HG03378 (cell line): ENCODE results near the gene PDE4D.
"Not testable (repeated sequence)": the region's sequence is repeated elsewhere in the genome, so short reads cannot be mapped to it uniquely, and the experiment has no call there.

Source experiments
- ATAC-seq: cut with Tn5 transposase; IDR thresholded peaks from one replicate; pipeline ENCODE4 v1.9.1; 2021; ENCODE audit warnings: mild to moderate bottlenecking, moderate library complexity; ENCODE audit not compliant: unreplicated experiment

Gene PDE4D

DNA sequence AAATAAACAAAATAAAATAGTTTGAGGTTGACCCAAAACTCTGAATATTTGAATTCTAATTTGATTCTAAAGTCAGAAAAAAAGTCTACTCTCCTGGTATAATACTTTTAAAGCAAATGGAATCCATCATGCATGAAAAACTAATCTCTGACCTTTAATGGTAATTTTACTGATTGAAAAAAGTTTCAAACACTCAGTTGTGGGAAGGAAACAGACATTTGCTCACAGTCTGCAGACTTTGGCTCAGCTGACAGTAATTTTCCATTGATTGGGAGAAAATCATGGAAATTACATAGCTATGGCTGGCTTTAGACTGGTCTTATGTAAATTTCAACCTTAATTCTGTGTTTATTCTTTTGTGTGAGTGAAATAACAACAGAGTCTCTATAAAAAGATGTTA lies 574.3 kb downstream of the PDE4D start:
- ATAC-seq, result no peak

DNA sequence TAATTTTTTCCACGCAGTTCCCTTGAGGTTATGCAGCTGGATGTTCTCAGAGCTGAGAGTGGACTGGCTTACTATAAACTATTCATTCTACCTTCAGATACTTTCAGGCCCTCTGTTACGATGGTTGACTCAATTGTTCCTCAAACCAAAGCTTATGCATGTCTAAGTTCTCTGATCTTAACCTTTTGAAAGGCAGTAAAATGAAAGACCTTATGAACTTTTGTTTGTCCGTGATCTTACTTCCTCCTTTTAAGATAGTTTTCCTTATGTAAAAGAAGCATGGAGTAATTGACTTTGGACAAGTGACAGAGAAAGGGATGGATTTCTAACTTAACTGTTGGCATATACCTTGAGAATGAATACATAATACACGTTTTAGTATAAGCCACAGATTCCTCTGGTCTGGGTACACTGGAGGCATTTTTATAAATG lies 575.7 kb downstream of the PDE4D start:
- no peak for ATAC-seq

DNA sequence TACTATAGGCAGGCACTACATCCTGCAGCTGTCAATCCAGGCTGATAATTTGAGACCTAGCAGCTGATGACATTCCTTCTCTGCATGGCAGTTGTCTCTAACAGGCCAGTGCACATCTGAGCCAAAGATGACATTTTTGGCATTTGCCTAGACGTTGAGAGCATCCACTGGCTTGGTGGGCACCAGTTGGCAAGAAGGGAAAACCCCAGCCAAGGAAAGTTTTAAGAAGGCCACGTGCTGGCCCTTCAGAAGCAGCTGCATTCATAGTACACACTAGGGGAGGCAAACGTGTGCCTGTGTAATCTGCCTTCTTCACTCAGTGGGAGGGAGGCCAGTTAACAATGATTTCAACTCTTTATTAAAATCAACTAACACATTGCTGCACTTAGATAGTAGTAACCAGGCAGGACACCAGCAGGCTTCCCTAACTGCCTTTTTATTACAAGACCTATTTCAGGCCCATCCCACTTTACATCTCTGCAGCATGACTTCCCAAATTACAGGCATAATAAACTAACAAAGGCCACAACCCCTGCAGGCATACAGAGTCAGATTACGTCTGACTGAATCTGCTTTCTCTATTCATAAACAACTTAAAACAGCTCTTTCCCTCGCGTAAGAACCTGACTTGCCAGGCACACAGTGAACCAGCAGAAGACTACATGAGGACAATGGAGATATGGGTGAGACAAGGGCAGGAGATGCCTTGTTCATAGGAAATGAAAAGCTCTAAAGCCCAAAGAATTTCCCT lies 576.3 kb downstream of the PDE4D start:
- no peak for ATAC-seq

DNA sequence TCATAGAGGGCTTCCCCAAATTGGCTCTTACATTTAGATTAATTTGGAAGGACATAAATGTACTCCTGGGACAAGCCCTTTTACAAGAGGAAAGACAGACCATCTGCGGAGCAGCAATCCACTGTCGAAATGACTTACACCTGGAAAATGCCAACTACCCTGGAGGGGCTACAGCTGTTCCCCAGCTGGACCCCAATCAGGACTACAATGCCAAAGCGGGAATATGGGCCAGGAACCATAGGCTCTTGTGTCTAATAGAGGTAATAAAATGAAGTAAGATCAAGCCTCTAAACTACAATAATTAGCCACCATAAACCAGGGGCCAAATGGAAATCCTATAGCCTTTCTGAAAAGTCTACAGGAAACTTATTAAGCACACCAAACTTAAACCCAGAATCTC lies 581.3 kb downstream of the PDE4D start:
- ATAC-seq, result no peak

DNA sequence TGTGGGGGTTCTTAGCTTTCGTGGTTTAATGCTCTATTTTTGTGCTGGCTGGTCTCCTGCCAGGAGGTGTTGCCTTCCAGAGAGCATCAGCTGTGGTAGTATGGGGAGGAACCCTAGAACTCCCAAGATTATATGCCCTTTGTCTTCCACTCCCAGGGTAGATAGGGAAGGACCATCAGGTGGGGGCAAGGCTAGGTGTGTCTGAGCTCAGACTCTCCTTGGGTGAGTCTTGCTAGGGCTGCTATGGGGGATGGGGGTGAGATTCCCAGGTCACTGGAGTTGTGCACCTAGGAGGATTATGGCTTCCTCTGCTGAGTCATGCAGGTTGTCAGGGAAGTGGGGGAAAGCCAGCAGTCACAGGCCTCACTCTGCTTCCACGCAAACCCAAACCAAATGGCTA lies 584.8 kb downstream of the PDE4D start:
- not testable (repeated sequence) for ATAC-seq

DNA sequence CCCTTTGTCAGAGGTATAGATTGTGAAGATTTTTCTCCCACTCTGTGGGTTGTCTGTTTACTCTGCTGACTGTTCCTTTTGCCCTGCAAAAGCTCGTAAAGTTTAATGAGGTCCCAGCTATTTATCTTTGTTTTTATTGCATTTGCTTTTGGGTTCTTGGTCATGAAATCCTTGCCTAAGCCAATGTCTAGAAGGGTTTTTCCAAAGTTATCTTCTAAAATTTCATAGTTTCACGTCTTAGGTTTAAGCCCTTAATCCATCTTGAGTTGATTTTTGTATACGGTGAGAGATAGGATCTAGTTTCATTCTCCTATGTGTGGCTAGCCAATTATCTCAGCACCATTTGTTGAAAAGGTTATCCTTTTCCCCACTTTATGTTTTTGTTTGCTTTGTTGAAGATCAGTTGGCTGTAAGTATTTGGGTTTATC lies 590.2 kb downstream of the PDE4D start:
- ATAC-seq, result not testable (repeated sequence)

DNA sequence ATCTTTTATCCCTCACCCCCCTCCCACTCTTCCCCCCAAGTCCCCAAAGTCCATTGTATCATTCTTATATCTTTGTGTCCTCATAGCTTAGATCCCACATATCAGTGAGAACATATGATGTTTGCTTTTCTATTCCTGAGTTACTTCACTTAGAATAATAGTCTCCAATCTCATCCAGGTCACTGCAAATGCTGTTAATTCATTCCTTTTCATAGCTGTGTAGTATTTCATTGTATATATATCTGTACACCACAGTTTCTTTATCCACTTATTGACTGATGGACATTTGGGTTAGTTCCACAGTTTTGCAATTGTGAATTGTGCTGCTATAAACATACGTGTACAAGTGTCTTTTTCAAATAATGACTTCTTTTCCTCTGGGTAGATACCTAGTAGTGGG lies 591.0 kb downstream of the PDE4D start:
- not testable (repeated sequence) for ATAC-seq

DNA sequence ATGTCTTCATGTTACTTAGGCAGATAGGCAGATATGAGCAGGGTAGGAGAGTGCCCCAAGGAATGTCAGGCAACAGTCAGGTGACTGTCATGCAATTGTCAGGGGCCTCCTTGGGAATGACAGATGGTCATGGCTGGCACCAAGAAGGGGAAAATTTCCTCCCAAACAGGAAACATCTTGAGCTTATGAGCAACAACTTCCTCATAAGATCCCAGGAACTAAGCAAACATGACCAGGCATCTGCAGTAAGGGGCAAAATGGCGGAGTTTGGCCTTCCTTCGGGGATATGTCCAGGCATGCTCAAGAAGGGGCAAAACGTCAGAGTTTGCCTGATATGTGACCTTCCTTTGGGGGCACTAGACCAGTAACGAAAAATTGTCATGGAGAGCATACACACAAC lies 591.8 kb downstream of the PDE4D start:
- ATAC-seq, result no peak

DNA sequence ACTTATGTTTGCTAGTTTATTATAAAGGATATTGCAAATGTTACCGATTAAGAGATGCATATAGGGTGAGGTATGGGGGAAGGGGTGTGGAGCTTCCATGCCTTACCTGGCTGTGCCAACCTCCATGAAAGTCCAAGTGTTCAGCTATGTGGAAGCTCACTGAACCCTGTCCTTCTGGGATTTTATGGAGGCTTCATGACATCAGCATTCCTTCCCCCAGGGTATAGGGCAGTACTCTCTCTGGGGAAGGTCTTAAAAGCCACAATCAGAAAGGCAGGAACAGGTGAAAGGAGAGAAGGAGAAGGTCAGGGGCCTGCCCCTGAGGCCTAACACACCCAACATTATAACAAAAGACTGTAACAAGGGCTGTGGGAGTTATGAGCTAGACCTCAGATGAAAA lies 592.6 kb downstream of the PDE4D start:
- ATAC-seq, result no peak

DNA sequence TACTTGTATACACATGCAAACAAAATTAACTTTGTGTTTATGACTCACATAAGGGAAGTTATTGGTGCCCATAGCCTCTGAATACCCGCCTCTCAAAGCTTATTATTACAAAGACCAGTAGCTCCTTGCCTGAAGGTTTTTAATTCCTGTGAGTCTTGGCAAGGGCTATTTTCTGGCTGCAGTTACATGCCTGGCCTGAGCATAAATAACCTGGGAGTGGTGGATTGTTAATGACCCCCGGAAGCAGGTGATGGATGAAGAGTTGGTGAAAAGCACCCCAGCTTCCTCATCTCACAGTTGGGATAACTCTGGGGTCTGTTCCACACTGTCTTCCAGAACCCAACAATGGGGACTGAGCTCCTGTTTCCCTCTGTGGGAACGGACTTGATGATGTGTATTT lies 594.5 kb downstream of the PDE4D start:
- no peak for ATAC-seq

DNA sequence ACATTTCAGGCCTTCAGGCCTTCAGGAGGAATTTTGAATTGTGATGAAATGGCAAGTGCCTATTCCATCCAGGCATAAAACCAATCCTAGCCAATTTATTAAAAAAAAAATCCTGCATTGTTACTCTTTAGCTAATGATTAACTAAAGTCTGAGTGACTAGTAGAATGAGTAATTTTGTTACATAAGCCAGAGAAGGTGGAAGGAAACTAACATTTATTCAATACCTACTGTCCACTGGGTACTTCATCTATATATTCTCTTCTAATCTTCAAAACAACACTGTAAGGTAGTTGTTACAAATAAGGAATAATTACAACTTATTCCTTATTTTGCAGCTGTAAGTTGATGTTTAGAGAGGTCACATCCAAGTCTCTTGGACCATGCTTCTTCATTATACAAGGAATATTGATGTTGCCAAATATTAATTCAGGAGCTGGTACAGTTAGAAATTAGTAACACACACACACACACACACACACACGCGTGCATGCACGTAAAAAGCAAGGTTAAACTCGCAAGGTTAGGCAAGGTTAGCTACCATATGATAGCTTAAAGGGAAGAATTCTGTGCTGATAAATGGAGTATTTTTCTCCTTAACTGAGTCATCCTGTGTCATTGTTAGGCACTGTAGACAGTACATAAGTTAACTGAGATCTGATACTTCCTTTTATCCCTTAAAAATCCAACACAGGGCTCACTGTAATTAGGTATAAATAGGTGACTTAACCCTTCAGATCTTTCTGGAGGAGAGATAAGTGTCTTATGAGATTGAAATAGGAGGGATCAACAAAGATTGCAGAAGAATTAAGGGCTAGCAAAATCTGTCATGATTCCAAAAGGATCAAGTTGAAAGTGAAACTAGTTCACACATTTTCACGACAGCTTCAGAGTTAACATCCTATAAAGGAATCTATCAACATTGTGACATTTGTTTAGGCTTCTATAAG lies 596.9 kb downstream of the PDE4D start:
- ATAC-seq, result no peak

DNA sequence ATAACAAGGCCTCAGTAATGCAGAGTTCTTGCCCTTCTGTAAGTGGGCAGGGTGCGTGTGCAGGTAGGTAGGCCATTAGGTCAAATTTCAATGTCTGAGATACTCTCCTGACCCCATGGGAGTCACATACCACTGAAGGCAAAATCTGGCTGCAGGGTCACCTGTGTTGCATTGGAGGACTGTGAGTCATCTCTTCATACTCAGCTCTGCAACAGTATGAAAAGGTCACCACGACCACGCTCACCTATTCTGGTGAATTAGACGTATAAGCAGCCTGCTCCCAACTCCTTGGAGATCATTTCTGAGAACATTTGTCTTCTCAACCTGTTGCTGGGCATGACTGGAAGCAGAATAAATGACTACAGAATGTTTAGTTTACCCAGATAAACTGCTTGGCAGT lies 599.8 kb downstream of the PDE4D start:
- no peak for ATAC-seq

DNA sequence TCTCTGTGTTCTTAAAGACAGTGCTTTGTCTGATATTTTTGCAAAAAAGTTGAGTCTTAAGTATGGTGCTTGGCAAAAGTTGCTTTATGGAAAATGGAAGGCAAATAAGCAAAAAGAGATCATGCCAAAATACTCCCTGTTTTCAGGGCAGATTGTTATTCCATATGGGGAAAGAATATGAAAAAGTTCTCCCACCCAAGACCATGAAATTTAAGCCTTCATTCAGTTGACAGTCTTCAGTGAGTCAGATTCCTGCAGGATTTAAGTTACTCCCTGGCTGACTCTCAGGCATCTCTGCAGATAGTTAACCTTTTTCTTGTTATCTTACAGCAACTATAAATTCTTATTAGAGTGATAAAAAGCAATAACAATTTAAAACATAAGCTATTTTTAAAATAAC lies 601.6 kb downstream of the PDE4D start:
- ATAC-seq, result no peak

DNA sequence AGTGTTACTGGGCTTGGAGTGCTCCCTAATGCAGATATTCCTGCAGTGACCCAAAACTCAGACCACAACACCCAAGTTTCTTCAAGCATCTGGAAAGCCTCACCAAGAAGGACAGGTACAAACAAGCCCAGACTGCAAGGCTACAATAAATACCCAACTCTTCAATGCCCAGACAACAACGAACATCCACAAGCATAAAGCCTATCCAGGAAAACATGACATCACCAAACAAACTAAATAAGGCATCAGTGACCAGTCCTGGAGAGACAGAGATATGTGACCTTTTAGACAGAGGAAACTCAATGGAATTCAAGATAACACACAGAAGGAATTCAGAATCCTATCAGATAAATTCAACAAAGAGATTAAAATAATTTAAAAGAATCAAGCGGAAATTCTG lies 605.6 kb downstream of the PDE4D start:
- ATAC-seq, result no peak

DNA sequence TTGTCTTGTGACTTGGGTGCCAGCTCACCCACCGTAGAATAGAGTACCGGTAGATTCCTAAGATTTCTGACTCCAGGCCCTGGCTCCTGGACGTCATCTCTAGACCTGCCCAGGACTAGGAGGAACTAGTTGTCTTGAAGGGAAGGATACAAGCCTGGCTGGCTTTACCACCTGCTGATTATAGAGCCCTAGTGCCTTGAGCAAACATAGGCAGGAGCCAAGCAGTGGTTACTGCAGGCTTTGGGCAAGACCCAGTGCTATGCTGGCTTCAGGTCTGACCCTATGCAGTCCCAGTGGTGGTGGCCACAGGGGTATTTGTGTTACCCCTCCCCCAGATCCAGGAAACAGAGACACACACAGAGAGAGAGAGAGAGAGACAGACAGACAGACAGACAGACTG lies 606.2 kb downstream of the PDE4D start:
- no peak for ATAC-seq

DNA sequence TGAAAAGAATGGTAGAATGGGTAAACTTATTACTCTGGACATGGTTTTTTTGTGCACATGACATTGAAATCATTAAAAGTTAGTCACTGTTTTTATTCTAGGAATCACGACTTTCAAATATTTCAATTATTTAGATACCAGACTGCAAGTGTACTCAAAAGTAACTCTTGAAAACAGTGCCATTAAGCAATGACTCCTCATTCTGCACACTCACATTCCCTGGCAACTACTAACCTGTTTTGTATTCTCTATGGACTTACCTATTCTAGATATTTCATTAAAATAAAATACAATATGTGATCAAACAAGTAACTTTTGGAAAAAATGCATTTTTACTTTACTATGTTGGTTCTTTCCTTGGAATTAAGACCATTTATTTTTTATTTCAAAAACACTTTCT lies 607.0 kb downstream of the PDE4D start:
- no peak for ATAC-seq

DNA sequence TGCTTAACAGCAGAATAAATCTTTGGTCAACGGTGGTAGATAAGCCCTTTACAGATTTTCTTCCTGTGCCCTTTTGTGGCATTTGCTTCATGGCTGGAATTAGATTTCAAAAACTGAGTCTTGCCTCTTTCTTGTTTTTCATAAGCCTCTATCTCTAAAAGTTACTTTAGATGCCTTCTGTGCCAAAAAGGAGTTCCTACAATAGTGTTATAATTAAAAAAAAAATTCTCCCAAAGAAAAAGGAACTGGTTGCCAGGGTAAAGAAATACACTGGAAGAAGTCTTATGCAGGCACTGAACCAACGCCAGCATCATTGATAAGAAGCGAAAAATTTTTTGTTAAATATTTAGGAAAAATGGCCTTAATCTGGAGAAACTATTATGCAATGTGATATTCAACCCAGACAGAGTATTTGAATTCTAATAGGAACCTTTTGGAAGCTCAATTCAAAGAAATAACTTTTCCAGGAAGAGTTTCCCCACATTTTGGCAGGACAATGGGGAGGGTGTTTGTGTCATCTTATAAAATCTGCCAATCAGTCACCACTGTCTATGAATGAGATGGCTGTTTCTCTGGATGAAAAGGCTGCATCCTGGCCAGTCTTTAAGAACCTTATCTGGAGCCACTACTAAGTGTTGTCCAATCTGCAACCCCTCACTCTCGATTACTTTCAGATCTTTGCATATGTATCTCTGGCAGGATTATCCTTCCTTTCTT lies 608.1 kb downstream of the PDE4D start:
- ATAC-seq, result no peak

DNA sequence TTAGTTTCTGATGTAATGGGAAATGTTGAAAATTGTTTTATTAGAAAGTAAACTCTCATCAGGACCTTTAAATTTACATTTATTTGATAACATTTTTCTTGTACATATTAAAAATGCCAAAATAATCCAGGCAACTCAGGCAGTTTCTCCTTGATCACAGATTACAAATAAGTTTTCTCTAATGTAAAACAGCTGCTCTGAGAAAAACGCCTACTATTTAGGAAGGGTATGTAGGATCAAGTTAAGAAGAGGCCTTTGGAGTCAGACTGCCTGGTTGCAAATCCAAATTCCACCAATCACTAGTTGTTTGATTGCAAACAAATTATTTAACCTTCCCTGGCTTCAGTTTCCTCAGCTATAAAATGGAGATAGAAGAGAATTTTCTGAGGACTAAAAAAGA lies 610.8 kb downstream of the PDE4D start:
- ATAC-seq, result no peak

DNA sequence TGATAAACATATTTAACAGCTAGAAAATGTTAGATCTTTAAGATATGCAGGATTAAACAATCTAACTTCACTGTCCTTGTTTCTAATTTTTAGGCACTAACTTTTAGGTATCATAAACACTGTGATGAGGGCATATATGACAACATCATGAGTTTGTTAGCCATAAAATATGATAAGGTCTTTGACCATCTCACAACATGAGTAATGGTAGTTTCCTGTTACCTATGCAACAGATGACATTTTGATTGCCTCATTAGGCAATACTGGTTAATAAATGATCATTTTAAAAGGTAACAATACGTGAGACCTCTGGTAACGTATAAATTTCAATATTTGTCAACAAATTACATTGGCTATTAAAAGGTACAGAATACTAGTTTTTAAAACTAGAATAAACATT lies 613.5 kb downstream of the PDE4D start:
- no peak for ATAC-seq

DNA sequence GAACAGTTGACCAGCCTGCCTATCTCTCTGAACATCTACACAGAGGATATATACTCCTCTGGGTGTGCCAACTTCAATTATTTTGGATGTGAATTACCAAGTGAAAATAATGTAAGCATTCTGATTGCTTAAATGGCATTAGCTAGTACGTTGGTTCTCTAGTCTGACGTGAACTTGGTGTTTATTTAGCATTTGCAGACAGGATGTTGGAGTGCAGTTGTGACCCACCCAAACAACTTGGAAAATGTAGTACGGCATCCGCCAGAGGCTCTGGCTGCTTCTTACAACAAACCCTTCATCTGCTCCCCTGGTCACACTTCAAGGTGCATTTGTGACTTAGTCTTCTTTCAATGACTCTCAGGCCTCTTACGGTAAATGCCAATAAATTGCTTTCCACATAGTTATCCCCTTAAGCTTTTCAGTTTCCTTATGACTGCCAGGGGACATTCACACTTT lies 616.6 kb downstream of the PDE4D start:
- no peak for ATAC-seq

DNA sequence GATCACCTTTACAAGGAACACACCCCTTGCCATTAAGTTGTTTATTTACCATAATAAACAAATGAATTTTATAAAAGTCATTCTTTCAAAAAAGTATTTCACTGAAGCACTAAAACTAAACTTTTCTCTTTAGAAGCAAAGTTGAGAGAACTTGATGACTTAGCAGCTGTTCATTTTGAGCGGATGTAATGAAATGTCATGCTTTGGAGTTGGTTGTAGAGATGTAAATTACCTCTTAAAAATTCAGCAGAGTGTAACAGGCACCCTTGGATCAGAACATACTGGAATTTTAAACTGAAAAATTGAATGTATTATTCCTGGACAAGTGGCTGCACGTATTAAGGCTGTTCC lies 617.2 kb downstream of the PDE4D start:
- ATAC-seq, result no peak
